H1 (cell line): Measurements from ENCODE around the gene UBQLN4. TPM values are rescaled to one million over a fixed set of nuclear protein-coding genes. Genes with fewer than 3 reads are reported as not detected.

Experiments used
- CTCF ChIA-PET: fragments of 300-600 bp; sonication (Branson Sonifier 250); formaldehyde crosslinking; loops from one replicate; lab custom pipeline; 2021; ENCODE audit not compliant: partially characterized antibody; lab: Charles Lee
- POLR2A ChIA-PET: fragments of 300-600 bp; sonication (Branson Sonifier 250); formaldehyde crosslinking; loops from one replicate; lab custom pipeline; 2021; ENCODE audit warnings: inconsistent platforms; ENCODE audit not compliant: partially characterized antibody; lab: Charles Lee
- DNase-seq, 2 experiments: peaks; one replicate each; pipeline versions ENCODE4 v3.0.0 to v3.0.0-alpha.2; 2010 to 2022; ENCODE audit warnings: low spot score in 2 of 2, low read depth in 1 of 2, mixed read lengths in 1 of 2
- FAIRE-seq: peaks from 2 replicates; lab custom pipeline; 2011; peaks lifted over from hg19 to GRCh38; lab: Jason Lieb, UNC
- H2AFZ ChIP-seq: 2 replicates; pipeline ENCODE4 v1.8.1; 2012; ENCODE audit warnings: low read length, inconsistent platforms
- H2AK5ac ChIP-seq: 2 replicates; pipeline ENCODE4 v1.6.1; 2013; ENCODE audit warnings: low read depth, low read length
- H2BK120ac ChIP-seq: replicated peaks from 2 replicates; pipeline ENCODE3; 2013; ENCODE audit warnings: low read depth, low read length, inconsistent platforms
- H2BK12ac ChIP-seq: 2 replicates; pipeline ENCODE4 v1.6.1; 2013; ENCODE audit warnings: low read depth, low read length
- H2BK15ac ChIP-seq: 2 replicates; pipeline ENCODE4 v1.6.1; 2013; ENCODE audit warnings: low read length
- H2BK20ac ChIP-seq: 2 replicates; pipeline ENCODE4 v1.6.1; 2013; ENCODE audit warnings: low read length
- H2BK5ac ChIP-seq: 2 replicates; pipeline ENCODE4 v1.6.1; 2013; ENCODE audit warnings: low read depth, low read length
- H3K14ac ChIP-seq: 2 replicates; pipeline ENCODE4 v1.6.1; 2013; ENCODE audit warnings: inconsistent platforms; ENCODE audit not compliant: insufficient read length
- H3K18ac ChIP-seq: 2 replicates; pipeline ENCODE4 v1.6.1; 2013; ENCODE audit warnings: low read length; ENCODE audit errors: extremely low read depth
- H3K23ac ChIP-seq: 2 replicates; pipeline ENCODE4 v1.6.1; 2013; ENCODE audit warnings: inconsistent platforms; ENCODE audit not compliant: insufficient read length
- H3K23me2 ChIP-seq: 2 replicates; pipeline ENCODE4 v1.6.1; 2013; ENCODE audit warnings: low read depth, low read length
- H3K27ac ChIP-seq: 2 replicates; pipeline ENCODE4 v1.6.1; 2011; ENCODE audit warnings: low read depth, low read length, inconsistent platforms
- H3K27me3 ChIP-seq, 4 experiments: replicated peaks in 1 of 4; 1 replicate in 1 of 4; 2 replicates in 3 of 4; pipeline versions ENCODE4 v1.6.1 to v1.8.1; 2011 to 2013; ENCODE audit warnings: low read length in 3 of 4, mild to moderate bottlenecking in 3 of 4, inconsistent platforms in 2 of 4, mixed read lengths in 2 of 4, moderate library complexity in 1 of 4; ENCODE audit not compliant: control insufficient read depth in 3 of 4, insufficient read depth in 3 of 4; ENCODE audit errors: extremely low read depth in 1 of 4
- H3K36me3 ChIP-seq, 4 experiments: 2 replicates each; pipeline versions ENCODE4 v1.6.1 to v1.8.1; 2011 to 2013; ENCODE audit warnings: mild to moderate bottlenecking in 4 of 4, low read length in 3 of 4, moderate library complexity in 2 of 4, control low read depth in 1 of 4, inconsistent platforms in 1 of 4; ENCODE audit not compliant: insufficient read depth in 4 of 4, control insufficient read depth in 2 of 4
- H3K4ac ChIP-seq: replicated peaks from 2 replicates; pipeline ENCODE3; 2013; ENCODE audit warnings: low read length, low read depth, mixed read lengths, inconsistent platforms; ENCODE audit not compliant: insufficient read length
- H3K4me1 ChIP-seq, 4 experiments: replicated peaks in 1 of 4; 1 replicate in 1 of 4; 2 replicates in 3 of 4; pipeline versions ENCODE4 v1.6.1 to v1.8.1; 2011 to 2013; ENCODE audit warnings: low read length in 3 of 4, inconsistent platforms in 2 of 4, mixed read lengths in 1 of 4; ENCODE audit not compliant: insufficient read depth in 4 of 4, control insufficient read depth in 3 of 4
- H3K4me2 ChIP-seq, 2 experiments: 2 replicates each; pipeline versions ENCODE4 v1.6.1 to v1.8.1; 2011 to 2013; ENCODE audit warnings: low read depth in 2 of 2, low read length in 2 of 2, control low read depth in 1 of 2, inconsistent platforms in 1 of 2, mild to moderate bottlenecking in 1 of 2; ENCODE audit not compliant: insufficient read depth in 1 of 2
- H3K4me3 ChIP-seq, 4 experiments: fragments of 200-600, 300-600 bp in 1 of 4; sonication (generic), shearing (Covaris generic), sonication (Bioruptor Twin) in 1 of 4; 2 replicates each; pipeline versions ENCODE4 v1.5.1 to v1.8.1; 2011 to 2016; ENCODE audit warnings: low read length in 4 of 4, low read depth in 3 of 4, control low read depth in 2 of 4, inconsistent platforms in 2 of 4, mild to moderate bottlenecking in 2 of 4, mixed read lengths in 1 of 4, moderate library complexity in 1 of 4; ENCODE audit not compliant: insufficient read depth in 2 of 4; ENCODE audit errors: extremely low read depth in 1 of 4
- H3K56ac ChIP-seq: replicated peaks from 2 replicates; pipeline ENCODE3; 2013; ENCODE audit warnings: low read depth, mild to moderate bottlenecking, mixed read lengths, low read length, inconsistent platforms; ENCODE audit not compliant: insufficient read length
- H3K79me1 ChIP-seq: 2 replicates; pipeline ENCODE4 v1.6.1; 2013; ENCODE audit warnings: low read depth, low read length, control low read depth
- H3K79me2 ChIP-seq, 2 experiments: 2 replicates each; pipeline versions ENCODE4 v1.6.1 to v1.8.1; 2012 to 2013; ENCODE audit warnings: low read length in 2 of 2, mild to moderate bottlenecking in 2 of 2, inconsistent platforms in 1 of 2; ENCODE audit not compliant: insufficient read depth in 2 of 2, control insufficient read depth in 1 of 2
- H3K9ac ChIP-seq, 4 experiments: replicated peaks in 1 of 4; 1 replicate in 1 of 4; 2 replicates in 3 of 4; pipeline versions ENCODE4 v1.6.1 to v1.8.1; 2011 to 2013; ENCODE audit warnings: low read depth in 3 of 4, low read length in 3 of 4, control low read depth in 2 of 4, mild to moderate bottlenecking in 2 of 4, moderate library complexity in 2 of 4, inconsistent platforms in 1 of 4; ENCODE audit errors: extremely low read depth in 1 of 4
- H3K9me3 ChIP-seq, 2 experiments: 2 replicates each; pipeline versions ENCODE4 v1.6.1 to v1.8.1; 2012 to 2013; ENCODE audit warnings: mild to moderate bottlenecking in 2 of 2, moderate library complexity in 2 of 2, control low read depth in 1 of 2, inconsistent platforms in 1 of 2, low read depth in 1 of 2, low read length in 1 of 2, mixed read lengths in 1 of 2; ENCODE audit not compliant: insufficient read depth in 2 of 2
- H4K20me1 ChIP-seq, 2 experiments: replicated peaks in 1 of 2; 2 replicates each; pipeline versions ENCODE3 to v1.8.1; 2011 to 2013; ENCODE audit warnings: inconsistent platforms in 2 of 2, low read length in 2 of 2, mild to moderate bottlenecking in 1 of 2; ENCODE audit not compliant: insufficient read depth in 2 of 2, control insufficient read depth in 1 of 2
- H4K5ac ChIP-seq: 2 replicates; pipeline ENCODE4 v1.6.1; 2013; ENCODE audit warnings: low read length, low read depth, mixed read lengths, inconsistent platforms; ENCODE audit not compliant: insufficient read length
- H4K8ac ChIP-seq: 2 replicates; pipeline ENCODE4 v1.8.0; 2013; ENCODE audit warnings: mild to moderate bottlenecking, moderate library complexity, low read length, inconsistent platforms; ENCODE audit not compliant: insufficient read depth; ENCODE audit errors: extremely low read depth
- H4K91ac ChIP-seq: replicated peaks from 2 replicates; pipeline ENCODE3; 2013; ENCODE audit warnings: low read length, mixed read lengths, inconsistent platforms; ENCODE audit not compliant: insufficient read length
- BRCA1 ChIP-seq: IDR thresholded peaks from 2 replicates; pipeline ENCODE4 v1.6.1; 2012; ENCODE audit warnings: low read depth, low read length, improper control_type of control experiment
- CHD2 ChIP-seq: IDR thresholded peaks from 2 replicates; pipeline ENCODE4 v1.6.1; 2012; ENCODE audit warnings: low read length, improper control_type of control experiment
- CREB1 ChIP-seq: IDR thresholded peaks from 2 replicates; pipeline ENCODE4 v1.6.1; 2012; ENCODE audit warnings: inconsistent platforms
- JUND ChIP-seq: IDR thresholded peaks from 2 replicates; pipeline ENCODE4 v1.6.1; 2011; ENCODE audit warnings: mild to moderate bottlenecking, improper control_type of control experiment, low read length
- MAX ChIP-seq: IDR thresholded peaks from 2 replicates; pipeline ENCODE4 v1.6.1; 2012; ENCODE audit warnings: inconsistent platforms
- NRF1 ChIP-seq: IDR thresholded peaks from 2 replicates; pipeline ENCODE4 v1.6.1; 2011; ENCODE audit warnings: mild to moderate bottlenecking, low read depth, low read length, improper control_type of control experiment
- WGBS, 2 experiments: shearing (Covaris generic) in 1 of 2; methylation state at CpG; one replicate each; pipeline versions ENCODE4 v1.1.6 to v1.1.7; 2013 to 2015; ENCODE audit warnings: low lambda C conversion rate in 2 of 2, mixed read lengths in 2 of 2, inconsistent platforms in 1 of 2, low coverage in 1 of 2, missing lambda C conversion rate in 1 of 2; ENCODE audit not compliant: insufficient replicate concordance in 2 of 2, insufficient coverage in 1 of 2, insufficient read length in 1 of 2; ENCODE audit errors: extremely low coverage in 1 of 2, missing lambda C conversion rate in 1 of 2; 5-methylcytosine and 5-hydroxymethylcytosine counted together
- polyA plus RNA-seq, 7 experiments: library from polyadenylated mRNA; depleted of rRNA in 3 of 7; stranded (reverse) in 5 of 7; unstranded in 2 of 7; fragments of >200 nt in 5 of 7; fragments of 200-250 nt in 2 of 7; gene quantifications; 1 replicate in 5 of 7; 2 replicates in 1 of 7; 4 replicates in 1 of 7; pipeline versions ENCODE4 v1.2.1 to v1.2.3, GENCODE V29; 2011 to 2013; ENCODE audit warnings: missing spikeins in 2 of 7, mixed read lengths in 2 of 7
- total RNA-seq: library from RNA; stranded (reverse); fragmentation: NEBNext Ultra II Directional; extraction: Animal tissue kit (Norgen Biotek cat#: 25700); gene quantifications from 2 replicates; pipeline ENCODE4 v1.2.1, GENCODE V29; 2021

UBQLN4 gene
- total and polyA plus RNA-seq, 2 of the 8 experiments (the other 6 are each of a cell fraction or from before 2014, with no cell fraction given): 37.7 to 52.0 TPM

- Histone ChIP-seq H3K56ac (no peak overlapping the region), H3K14ac (no peak overlapping the region), H3K4ac (peak overlapping the region; percentile 38), H2BK20ac (0 out of 2 replicates have a peak overlapping the region, but pooled peaks have one; percentile 3), H3K36me3 (peaks cover 4 to 33% (median 10%) of the 10 kb centered on the region in 4 experiments; a peak in 7 of 8 replicates), H3K79me1 (peaks cover 18% of the 10 kb centered on the region), H3K4me3 (peak overlapping the region in 1 of 4 experiments; percentile 18; a peak in 2 of 8 replicates), H4K8ac (no peak overlapping the region), H3K27me3 (no peaks in the 10 kb centered on the region), H2BK120ac (no peak overlapping the region), H3K23ac (no peak overlapping the region), H4K5ac (peak overlapping the region; percentile 33), H3K79me2 (peaks cover 12 to 43% of the 10 kb centered on the region in 2 experiments), H2BK15ac (0 out of 2 replicates have a peak overlapping the region, but pooled peaks have one; percentile 88), H4K91ac (peak overlapping the region; percentile 36), H3K27ac (no peak overlapping the region), H3K9ac (peak overlapping the region in 2 of 4 experiments; percentile 21 to 39; a peak in 2 of 7 replicates), H3K9me3 (no peaks in the 10 kb centered on the region), H2AFZ (no peak overlapping the region), H2BK12ac (0 out of 2 replicates have a peak overlapping the region, but pooled peaks have one; percentile 19), H3K18ac (peak overlapping the region; percentile 66; the same call in 1 of the 2 replicates), H2BK5ac (peak overlapping the region; percentile 54; the same call in 1 of the 2 replicates), H4K20me1 (peaks cover 9 to 31% of the 10 kb centered on the region in 2 experiments), H3K23me2 (peaks cover 8% of the 10 kb centered on the region), H2AK5ac (no peak overlapping the region), H3K4me2 (peak overlapping the region; percentile 44 to 79), H3K4me1 (peaks cover 24 to 62% (median 48%) of the 10 kb centered on the region in 4 experiments)
- FAIRE-seq (no peak), DNase-seq (no peak)
- ChIA-PET POLR2A (interaction anchor here (0.6 to 9.7 kb wide), 13 partner anchors 8 to 107 kb away, joined by 3 to 88 read pairs (median 6); partner anchors contain the start of genes ARHGEF2, LAMTOR2, LMNA and MEX3A), CTCF (interaction anchor here (0.7 to 2.5 kb wide), 11 partner anchors 10 to 99 kb away, joined by 3 to 33 read pairs (median 4); partner anchors contain the start of gene UBQLN4)
- WGBS, 2 experiments: 29% methylated on average over 8 of the region's 8 CpGs; no CpG with 5 or more reads in 1 of the 2 experiments
- TF ChIP-seq CHD2 (no peak), JUND (no peak), NRF1 (no peak), CREB1 (no peak), MAX (no peak), BRCA1 (no peak)
These were observed 21.1 kb upstream of the UBQLN4 start for GRCh38 chr1:156074661-156075060.
